ENCODE measurements around the gene C10orf62. TPM values are rescaled to one million over a fixed set of nuclear protein-coding genes. Genes with fewer than 3 reads are reported as not detected.

C10orf62 gene
- total and polyA plus RNA-seq, 2 of the 13 experiments (the other 11 are each of a cell fraction or from before 2014, with no cell fraction given), result 0.61 to 1.6 TPM

DNA sequence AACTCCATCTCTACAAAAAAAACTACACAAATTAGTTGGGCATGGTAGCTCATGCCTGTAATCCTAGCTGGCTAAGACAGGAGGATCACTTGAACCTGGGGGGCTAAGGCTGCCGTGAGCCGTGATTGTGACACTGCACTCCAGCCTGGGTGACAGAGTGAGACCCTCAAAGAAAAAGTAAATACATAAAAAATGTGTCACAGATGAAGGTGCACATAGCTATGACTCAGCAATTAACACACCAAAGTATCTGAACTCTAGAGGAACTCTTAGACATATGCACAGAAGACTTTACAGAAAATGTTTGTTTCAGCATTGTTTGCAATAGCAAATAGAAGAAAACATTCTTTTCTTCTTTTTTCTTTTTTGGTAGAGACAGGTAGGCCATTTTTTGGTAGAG is 8.3 kb downstream of the C10orf62 start (continued):
- TF ChIP-seq, protein P1, sequence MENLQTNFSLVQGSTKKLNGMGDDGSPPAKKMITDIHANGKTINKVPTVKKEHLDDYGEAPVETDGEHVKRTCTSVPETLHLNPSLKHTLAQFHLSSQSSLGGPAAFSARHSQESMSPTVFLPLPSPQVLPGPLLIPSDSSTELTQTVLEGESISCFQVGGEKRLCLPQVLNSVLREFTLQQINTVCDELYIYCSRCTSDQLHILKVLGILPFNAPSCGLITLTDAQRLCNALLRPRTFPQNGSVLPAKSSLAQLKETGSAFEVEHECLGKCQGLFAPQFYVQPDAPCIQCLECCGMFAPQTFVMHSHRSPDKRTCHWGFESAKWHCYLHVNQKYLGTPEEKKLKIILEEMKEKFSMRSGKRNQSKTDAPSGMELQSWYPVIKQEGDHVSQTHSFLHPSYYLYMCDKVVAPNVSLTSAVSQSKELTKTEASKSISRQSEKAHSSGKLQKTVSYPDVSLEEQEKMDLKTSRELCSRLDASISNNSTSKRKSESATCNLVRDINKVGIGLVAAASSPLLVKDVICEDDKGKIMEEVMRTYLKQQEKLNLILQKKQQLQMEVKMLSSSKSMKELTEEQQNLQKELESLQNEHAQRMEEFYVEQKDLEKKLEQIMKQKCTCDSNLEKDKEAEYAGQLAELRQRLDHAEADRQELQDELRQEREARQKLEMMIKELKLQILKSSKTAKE (CRISPR knock-in tag; IDR thresholded peaks at IDR 0.05; ENCODE audit: borderline replicate concordance), result no peak
- TF ChIP-seq MTF1 (CRISPR knock-in tag; IDR thresholded peaks at IDR 0.05) (no peak), GATAD2A (CRISPR knock-in tag; IDR thresholded peaks at IDR 0.05) (0 out of 2 replicates have a peak, but pooled peaks have one; percentile 28), TRIM24 (CRISPR knock-in tag; IDR thresholded peaks at IDR 0.05) (no peak), ERF (CRISPR knock-in tag; IDR thresholded peaks at IDR 0.05) (no peak), FOXC1 (CRISPR knock-in tag; IDR thresholded peaks at IDR 0.05; ENCODE audit: borderline replicate concordance) (no peak), PCBP1 (IDR thresholded peaks at IDR 0.05; ENCODE audit: borderline replicate concordance, low read depth, low read length) (no peak), RARA (CRISPR knock-in tag; IDR thresholded peaks at IDR 0.05) (peak; percentile 44; the same call in 1 of the 2 replicates), KMT2B (CRISPR knock-in tag; IDR thresholded peaks at IDR 0.05) (no peak), ZNF75D (CRISPR knock-in tag; IDR thresholded peaks at IDR 0.05; ENCODE audit: borderline replicate concordance) (no peak), JDP2 (CRISPR knock-in tag; IDR thresholded peaks at IDR 0.05; ENCODE audit: borderline replicate concordance) (no peak), REL (CRISPR knock-in tag; conservative IDR thresholded peaks at IDR 0.05) (no peak), ZNF484 (CRISPR knock-in tag; IDR thresholded peaks at IDR 0.05; ENCODE audit: borderline replicate concordance, low read depth) (no peak), SMAD1 (CRISPR knock-in tag; IDR thresholded peaks at IDR 0.05; ENCODE audit: borderline replicate concordance, low read depth) (no peak), ZNF615 (CRISPR knock-in tag; IDR thresholded peaks at IDR 0.05; ENCODE audit: borderline replicate concordance) (no peak), CENPX (CRISPR knock-in tag; IDR thresholded peaks at IDR 0.05) (no peak), FOSL2 (CRISPR knock-in tag; IDR thresholded peaks at IDR 0.05) (peak; percentile 62), MAFK (conservative IDR thresholded peaks at IDR 0.05 in 1 of 2, IDR thresholded peaks at IDR 0.05 in 1 of 2; ENCODE audit: low read length in 2 of 2) (peak; percentile 92 to 97), NFE2L2 (IDR thresholded peaks at IDR 0.05; ENCODE audit: low read length) (peak; percentile 99), TOE1 (CRISPR knock-in tag; IDR thresholded peaks at IDR 0.05) (no peak), NONO (IDR thresholded peaks at IDR 0.05) (no peak), NONO (CRISPR knock-in tag; conservative IDR thresholded peaks at IDR 0.05) (no peak), MBNL3 (CRISPR knock-in tag; conservative IDR thresholded peaks at IDR 0.05) (no peak), CREM (IDR thresholded peaks at IDR 0.05) (peak; percentile 26; the same call in 1 of the 2 replicates), CREM (CRISPR knock-in tag; IDR thresholded peaks at IDR 0.05) (no peak)
- TF ChIP-seq, protein P2, sequence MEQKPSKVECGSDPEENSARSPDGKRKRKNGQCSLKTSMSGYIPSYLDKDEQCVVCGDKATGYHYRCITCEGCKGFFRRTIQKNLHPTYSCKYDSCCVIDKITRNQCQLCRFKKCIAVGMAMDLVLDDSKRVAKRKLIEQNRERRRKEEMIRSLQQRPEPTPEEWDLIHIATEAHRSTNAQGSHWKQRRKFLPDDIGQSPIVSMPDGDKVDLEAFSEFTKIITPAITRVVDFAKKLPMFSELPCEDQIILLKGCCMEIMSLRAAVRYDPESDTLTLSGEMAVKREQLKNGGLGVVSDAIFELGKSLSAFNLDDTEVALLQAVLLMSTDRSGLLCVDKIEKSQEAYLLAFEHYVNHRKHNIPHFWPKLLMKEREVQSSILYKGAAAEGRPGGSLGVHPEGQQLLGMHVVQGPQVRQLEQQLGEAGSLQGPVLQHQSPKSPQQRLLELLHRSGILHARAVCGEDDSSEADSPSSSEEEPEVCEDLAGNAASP (CRISPR knock-in tag; IDR thresholded peaks at IDR 0.05; ENCODE audit: borderline replicate concordance), result no peak
- TF ChIP-seq, protein P3, sequence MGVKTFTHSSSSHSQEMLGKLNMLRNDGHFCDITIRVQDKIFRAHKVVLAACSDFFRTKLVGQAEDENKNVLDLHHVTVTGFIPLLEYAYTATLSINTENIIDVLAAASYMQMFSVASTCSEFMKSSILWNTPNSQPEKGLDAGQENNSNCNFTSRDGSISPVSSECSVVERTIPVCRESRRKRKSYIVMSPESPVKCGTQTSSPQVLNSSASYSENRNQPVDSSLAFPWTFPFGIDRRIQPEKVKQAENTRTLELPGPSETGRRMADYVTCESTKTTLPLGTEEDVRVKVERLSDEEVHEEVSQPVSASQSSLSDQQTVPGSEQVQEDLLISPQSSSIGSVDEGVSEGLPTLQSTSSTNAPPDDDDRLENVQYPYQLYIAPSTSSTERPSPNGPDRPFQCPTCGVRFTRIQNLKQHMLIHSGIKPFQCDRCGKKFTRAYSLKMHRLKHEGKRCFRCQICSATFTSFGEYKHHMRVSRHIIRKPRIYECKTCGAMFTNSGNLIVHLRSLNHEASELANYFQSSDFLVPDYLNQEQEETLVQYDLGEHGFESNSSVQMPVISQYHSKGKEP (CRISPR knock-in tag; IDR thresholded peaks at IDR 0.05), result no peak
- TF ChIP-seq, protein P4, sequence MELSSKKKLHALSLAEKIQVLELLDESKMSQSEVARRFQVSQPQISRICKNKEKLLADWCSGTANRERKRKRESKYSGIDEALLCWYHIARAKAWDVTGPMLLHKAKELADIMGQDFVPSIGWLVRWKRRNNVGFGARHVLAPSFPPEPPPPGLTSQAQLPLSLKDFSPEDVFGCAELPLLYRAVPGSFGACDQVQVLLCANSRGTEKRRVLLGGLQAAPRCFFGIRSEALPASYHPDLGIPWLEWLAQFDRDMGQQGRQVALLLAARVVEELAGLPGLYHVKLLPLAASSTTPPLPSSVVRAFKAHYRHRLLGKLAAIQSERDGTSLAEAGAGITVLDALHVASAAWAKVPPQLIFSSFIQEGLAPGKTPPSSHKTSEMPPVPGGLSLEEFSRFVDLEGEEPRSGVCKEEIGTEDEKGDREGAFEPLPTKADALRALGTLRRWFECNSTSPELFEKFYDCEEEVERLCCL (CRISPR knock-in tag; IDR thresholded peaks at IDR 0.05; ENCODE audit: borderline replicate concordance), result no peak
